Trophoblast cell (in vitro differentiated cells and primary cell): ENCODE measurements around the gene STUB1.

ENCODE experiments used
- DNase-seq, 2 donors: peaks; one replicate each; pipeline ENCODE4 v3.0.0-alpha.2; 2016
- H2AFZ ChIP-seq: 2 replicates; pipeline ENCODE4 v1.6.1; 2013; ENCODE audit warnings: low read length, moderate library complexity, mild to moderate bottlenecking; ENCODE audit not compliant: insufficient read depth, poor library complexity
- H2AK5ac ChIP-seq: 2 replicates; pipeline ENCODE4 v1.6.1; 2013; ENCODE audit warnings: mild to moderate bottlenecking, low read length
- H2BK120ac ChIP-seq: 2 replicates; pipeline ENCODE4 v1.6.1; 2013; ENCODE audit warnings: low read length, mild to moderate bottlenecking, moderate library complexity; ENCODE audit not compliant: insufficient read depth, poor library complexity
- H2BK12ac ChIP-seq: 2 replicates; pipeline ENCODE4 v1.6.1; 2013; ENCODE audit warnings: mild to moderate bottlenecking, low read length, moderate library complexity
- H2BK5ac ChIP-seq: 2 replicates; pipeline ENCODE4 v1.6.1; 2013; ENCODE audit warnings: low read length, low read depth, moderate library complexity, mild to moderate bottlenecking; ENCODE audit not compliant: poor library complexity
- H3K14ac ChIP-seq: 2 replicates; pipeline ENCODE4 v1.6.1; 2013; ENCODE audit warnings: mild to moderate bottlenecking, low read length
- H3K18ac ChIP-seq: 2 replicates; pipeline ENCODE4 v1.6.1; 2013; ENCODE audit warnings: mild to moderate bottlenecking, low read length
- H3K23ac ChIP-seq: 2 replicates; pipeline ENCODE4 v1.6.1; 2013; ENCODE audit warnings: low read length
- H3K27ac ChIP-seq: 2 replicates; pipeline ENCODE4 v1.5.1; 2013; ENCODE audit warnings: low read depth, mild to moderate bottlenecking, inconsistent platforms, low read length, moderate library complexity
- H3K27me3 ChIP-seq: 2 replicates; pipeline ENCODE4 v1.6.1; 2013; ENCODE audit warnings: inconsistent platforms, mild to moderate bottlenecking, low read length, moderate library complexity; ENCODE audit not compliant: insufficient read depth
- H3K36me3 ChIP-seq, 2 experiments: 1 replicate in 1 of 2; 2 replicates in 1 of 2; pipeline ENCODE4 v1.6.1; 2013; ENCODE audit warnings: low read length in 2 of 2, mild to moderate bottlenecking in 2 of 2, moderate library complexity in 1 of 2; ENCODE audit not compliant: insufficient read depth in 2 of 2, control insufficient read depth in 1 of 2
- H3K4ac ChIP-seq: 2 replicates; pipeline ENCODE4 v1.6.1; 2013; ENCODE audit warnings: low read depth, mild to moderate bottlenecking, low read length, moderate library complexity
- H3K4me1 ChIP-seq, 2 experiments: 1 replicate in 1 of 2; 2 replicates in 1 of 2; pipeline ENCODE4 v1.6.1; 2013; ENCODE audit warnings: low read length in 2 of 2, mild to moderate bottlenecking in 2 of 2, moderate library complexity in 1 of 2; ENCODE audit not compliant: insufficient read depth in 2 of 2, control insufficient read depth in 1 of 2
- H3K4me2 ChIP-seq: 2 replicates; pipeline ENCODE4 v1.6.1; 2013; ENCODE audit warnings: inconsistent platforms, mild to moderate bottlenecking, low read length, moderate library complexity
- H3K4me3 ChIP-seq: 2 replicates; pipeline ENCODE4 v1.5.1; 2013; ENCODE audit warnings: mild to moderate bottlenecking, low read depth, low read length, inconsistent platforms
- H3K79me1 ChIP-seq: one replicate; pipeline ENCODE4 v1.6.1; 2013; ENCODE audit warnings: low read length
- H3K79me2 ChIP-seq: 2 replicates; pipeline ENCODE4 v1.6.1; 2013; ENCODE audit warnings: low read length, mild to moderate bottlenecking; ENCODE audit not compliant: control insufficient read depth, insufficient read depth, poor library complexity
- H3K9ac ChIP-seq: 2 replicates; pipeline ENCODE4 v1.6.1; 2013; ENCODE audit warnings: mild to moderate bottlenecking, low read length
- H3K9me3 ChIP-seq: 2 replicates; pipeline ENCODE4 v1.6.1; 2013; ENCODE audit warnings: low read depth, mild to moderate bottlenecking, control low read depth, inconsistent platforms, low read length; ENCODE audit not compliant: insufficient read depth
- H4K12ac ChIP-seq: 2 replicates; pipeline ENCODE4 v1.6.1; 2013; ENCODE audit warnings: low read depth, mild to moderate bottlenecking, low read length, moderate library complexity
- H4K8ac ChIP-seq: 2 replicates; pipeline ENCODE4 v1.6.1; 2013; ENCODE audit warnings: low read depth, mild to moderate bottlenecking, low read length, moderate library complexity
- H4K91ac ChIP-seq: one replicate; pipeline ENCODE4 v1.6.1; 2013; ENCODE audit warnings: low read depth, mild to moderate bottlenecking, low read length, moderate library complexity
- WGBS: extraction: QIAGEN DNeasy Blood & Tissue Kit; methylation state at CpG from one replicate; pipeline ENCODE4 v1.1.7; 2013; ENCODE audit warnings: missing lambda C conversion rate; ENCODE audit not compliant: insufficient read length, insufficient coverage; ENCODE audit errors: extremely low coverage; 5-methylcytosine and 5-hydroxymethylcytosine counted together

The STUB1 gene

DNA sequence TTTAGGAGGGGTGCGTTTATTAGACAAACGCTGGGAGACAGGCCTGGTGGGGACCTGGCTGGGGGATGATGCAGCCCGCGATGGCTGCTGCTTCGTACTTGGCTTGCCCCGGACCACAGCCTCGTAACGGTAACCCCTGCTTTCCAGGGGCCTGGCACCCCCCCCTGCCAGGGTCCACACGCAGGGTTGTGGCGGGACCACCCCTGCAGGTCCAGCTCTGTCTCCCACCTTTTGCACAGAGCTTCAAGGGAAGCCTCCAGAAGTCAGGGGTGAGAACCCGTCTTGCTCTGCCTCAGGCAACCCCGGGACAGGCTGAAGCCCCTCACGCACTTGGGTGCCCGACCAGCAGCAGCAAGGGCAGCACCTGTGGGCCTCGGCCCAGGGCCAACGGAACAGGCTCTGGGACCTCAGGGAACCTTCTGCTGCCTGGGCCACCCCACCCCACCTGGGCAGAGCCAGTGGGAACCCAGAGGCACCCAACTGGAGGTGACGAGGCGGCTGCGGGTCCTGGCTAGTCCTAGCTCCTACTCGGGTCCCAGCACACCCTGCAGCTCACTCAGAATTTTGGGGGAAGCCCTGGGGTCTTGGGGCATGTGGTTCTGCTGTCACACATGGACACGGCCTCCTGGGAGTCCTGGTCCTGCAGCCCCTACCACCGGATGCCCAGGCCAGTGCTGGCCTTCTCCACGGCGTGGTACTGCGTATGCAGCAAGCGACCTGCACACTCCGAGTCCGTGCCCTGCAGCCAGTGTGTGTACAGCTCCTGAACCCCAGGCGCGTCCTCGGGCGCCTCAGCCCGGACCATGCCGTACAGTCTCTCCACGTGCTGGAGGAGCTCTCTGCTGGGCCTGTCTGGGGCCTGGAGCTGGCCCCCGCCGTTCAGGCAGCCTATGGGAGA is 49.8 kb downstream of the STUB1 start:
- H3K9ac ChIP-seq: no peak overlapping the region
- H3K79me1 ChIP-seq: peaks cover 3% of the 10 kb centered on the region
- peaks cover 10 to 13% of the 10 kb centered on the region in 2 experiments for H3K4me1 ChIP-seq
- H3K9me3 ChIP-seq: peaks cover 1% of the 10 kb centered on the region
- no peak overlapping the region for H3K27ac ChIP-seq
- no peak overlapping the region for H4K91ac ChIP-seq
- no peak overlapping the region for H2BK5ac ChIP-seq
- no peak overlapping the region for H4K12ac ChIP-seq
- peaks cover 7% of the 10 kb centered on the region for H3K27me3 ChIP-seq
- no peak overlapping the region for H3K18ac ChIP-seq
- H3K4me2 ChIP-seq: no peak overlapping the region
- H3K14ac ChIP-seq: no peak overlapping the region
- H3K4ac ChIP-seq: no peak overlapping the region
- DNase-seq: no peak
- H2BK120ac ChIP-seq: no peak overlapping the region
- H3K79me2 ChIP-seq: no peaks in the 10 kb centered on the region
- H3K4me3 ChIP-seq: no peak overlapping the region
- WGBS: no CpG with 5 or more reads among the region's 37 CpGs
- H2AFZ ChIP-seq: no peak overlapping the region
- H4K8ac ChIP-seq: no peak overlapping the region
- H3K36me3 ChIP-seq: peaks cover 28 to 37% of the 10 kb centered on the region in 2 experiments
- H3K23ac ChIP-seq: no peak overlapping the region
- no peak overlapping the region for H2AK5ac ChIP-seq
- no peak overlapping the region for H2BK12ac ChIP-seq

DNA sequence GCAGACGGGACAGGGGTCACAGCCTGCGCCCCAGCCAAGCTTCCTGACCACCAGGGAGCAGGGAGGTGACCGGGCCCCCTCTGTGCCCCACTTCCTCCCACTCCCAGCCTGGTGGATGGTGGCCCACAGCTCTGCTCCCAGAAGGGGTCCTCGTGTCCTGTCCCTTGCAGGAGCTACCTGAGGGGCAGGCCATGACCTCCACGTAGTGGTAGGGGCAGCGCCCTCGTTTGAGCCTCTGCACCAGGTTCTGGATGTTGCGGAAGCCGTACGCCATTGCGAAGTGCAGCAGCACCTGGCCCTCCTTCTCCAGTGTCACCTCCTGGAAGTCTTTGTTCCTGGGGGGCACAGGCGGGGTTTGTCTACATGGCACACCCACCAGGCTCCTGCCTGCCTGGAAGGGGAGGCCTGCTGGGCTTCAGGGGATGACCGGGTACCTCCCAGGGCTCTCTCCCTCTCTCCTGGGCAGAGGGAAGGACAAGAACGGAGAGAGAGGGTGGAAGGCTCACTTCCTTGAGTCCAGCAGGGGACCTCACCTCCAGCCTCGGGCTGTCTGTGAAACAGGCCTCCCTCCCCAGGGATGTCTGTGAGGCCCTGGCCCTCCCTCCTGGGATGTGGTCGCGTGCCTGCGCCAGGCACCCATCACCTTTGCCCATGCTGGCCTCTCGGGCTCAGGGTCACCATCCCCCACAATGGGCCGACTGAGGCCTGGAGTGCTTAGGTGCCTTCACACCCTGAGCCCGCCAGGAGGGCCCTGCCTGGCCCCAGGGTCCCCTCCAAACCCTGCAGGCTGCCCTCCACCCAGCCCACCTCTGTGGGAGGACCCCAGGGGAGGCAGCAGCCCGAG is 50.7 kb downstream of the STUB1 start:
- H3K18ac ChIP-seq: no peak overlapping the region
- H4K91ac ChIP-seq: no peak overlapping the region
- H3K79me2 ChIP-seq: no peaks in the 10 kb centered on the region
- no peak overlapping the region for H4K12ac ChIP-seq
- no peak overlapping the region for H2AK5ac ChIP-seq
- H3K79me1 ChIP-seq: peaks cover 3% of the 10 kb centered on the region
- DNase-seq: no peak
- no peak overlapping the region for H3K23ac ChIP-seq
- H3K36me3 ChIP-seq: peaks cover 35 to 45% of the 10 kb centered on the region in 2 experiments
- no peak overlapping the region for H3K4me3 ChIP-seq
- no peak overlapping the region for H3K27ac ChIP-seq
- no peak overlapping the region for H2BK12ac ChIP-seq
- no peak overlapping the region for H3K14ac ChIP-seq
- no peak overlapping the region for H3K9ac ChIP-seq
- H3K4me2 ChIP-seq: no peak overlapping the region
- no peak overlapping the region for H4K8ac ChIP-seq
- H2BK5ac ChIP-seq: no peak overlapping the region
- no peak overlapping the region for H2AFZ ChIP-seq
- no peak overlapping the region for H2BK120ac ChIP-seq
- peaks cover 10 to 13% of the 10 kb centered on the region in 2 experiments for H3K4me1 ChIP-seq
- peaks cover 1% of the 10 kb centered on the region for H3K9me3 ChIP-seq
- WGBS: no CpG with 5 or more reads among the region's 22 CpGs
- no peak overlapping the region for H3K4ac ChIP-seq
- H3K27me3 ChIP-seq: peaks cover 7% of the 10 kb centered on the region

DNA sequence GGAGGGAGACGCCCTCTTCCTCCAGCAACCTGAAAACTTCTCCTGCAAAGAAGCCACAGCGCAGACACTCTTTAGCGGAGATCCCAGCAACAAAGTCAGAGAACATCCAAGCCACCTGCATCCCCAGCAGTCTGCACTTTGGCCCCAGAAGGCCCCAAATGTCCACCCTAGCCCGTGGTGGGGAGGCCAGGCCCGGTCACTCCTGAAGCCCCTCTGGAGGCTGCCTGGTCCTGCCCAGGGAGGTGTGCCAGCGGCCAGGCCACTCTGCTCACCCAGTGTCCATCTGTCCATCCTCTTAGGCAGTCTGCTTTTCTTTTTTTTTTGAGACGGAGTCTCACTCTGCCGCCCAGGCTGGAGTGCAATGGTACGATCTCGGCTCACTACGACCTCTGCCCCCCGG is 52.1 kb downstream of the STUB1 start:
- Histone ChIP-seq H3K79me1 (peaks cover 3% of the 10 kb centered on the region), H3K18ac (no peak overlapping the region), H2AFZ (no peak overlapping the region), H3K23ac (no peak overlapping the region), H2BK120ac (no peak overlapping the region), H2AK5ac (no peak overlapping the region), H4K8ac (no peak overlapping the region), H2BK12ac (no peak overlapping the region), H3K27me3 (peaks cover 5% of the 10 kb centered on the region), H3K9me3 (no peaks in the 10 kb centered on the region), H3K4me2 (no peak overlapping the region), H2BK5ac (no peak overlapping the region), H3K4ac (no peak overlapping the region), H4K12ac (no peak overlapping the region), H3K14ac (no peak overlapping the region), H3K4me1 (peaks cover 7 to 9% of the 10 kb centered on the region in 2 experiments), H3K27ac (no peak overlapping the region), H4K91ac (no peak overlapping the region), H3K9ac (no peak overlapping the region), H3K79me2 (no peaks in the 10 kb centered on the region), H3K4me3 (no peak overlapping the region), H3K36me3 (peaks cover 46 to 58% of the 10 kb centered on the region in 2 experiments)
- no CpG with 5 or more reads among the region's 12 CpGs for WGBS
- no peak for DNase-seq
